ENCODE results near the gene FRMD3.

- TF ChIP-seq CTCF (conservative IDR thresholded peaks at IDR 0.05; ENCODE audit: low read length) (no peak), EZH2phosphoT487 (IDR thresholded peaks at IDR 0.05; ENCODE audit: borderline replicate concordance) (no peak)
Observed at GRCh38 chr9:83355024-83355444, 183.2 kb downstream of the FRMD3 start.
